ENCODE measurements around the gene COL15A1.
A peak's percentile ranks its signal among the peaks of the same experiment; 100 is the strongest.

The COL15A1 gene

GRCh38 chr9:99015448-99015847, 71.7 kb downstream of the COL15A1 start:
- no peak for DNase-seq (ENCODE audit: low read depth in 2 of 2)

- DNase-seq (ENCODE audit: low read depth in 2 of 2): no peak
Observed at GRCh38 chr9:99015890-99016289, 72.2 kb downstream of the COL15A1 start.

- no peak for DNase-seq (ENCODE audit: low read depth in 2 of 2)
Observed at GRCh38 chr9:99016681-99017387, 73.1 kb downstream of the COL15A1 start.

GRCh38 chr9:99018653-99019052, 74.9 kb downstream of the COL15A1 start:
- DNase-seq (ENCODE audit: low read depth in 2 of 2): no peak

- DNase-seq (ENCODE audit: low read depth in 2 of 2): peak; percentile 91 to 94
Observed at GRCh38 chr9:99019510-99020331, 76.0 kb downstream of the COL15A1 start.

GRCh38 chr9:99020786-99021436, 77.2 kb downstream of the COL15A1 start:
- DNase-seq (ENCODE audit: low read depth in 2 of 2): no peak

- DNase-seq (ENCODE audit: low read depth in 2 of 2): no peak
Observed at GRCh38 chr9:99021512-99021911, 77.8 kb downstream of the COL15A1 start.

- DNase-seq (ENCODE audit: low read depth in 2 of 2): no peak
Observed at GRCh38 chr9:99023231-99023630, 79.5 kb downstream of the COL15A1 start.

- no peak for DNase-seq (ENCODE audit: low read depth in 2 of 2)
Observed at GRCh38 chr9:99023831-99024230, 80.1 kb downstream of the COL15A1 start.

- DNase-seq (ENCODE audit: low read depth in 2 of 2): no peak
Observed at GRCh38 chr9:99024959-99025358, 81.3 kb downstream of the COL15A1 start.

- no peak for DNase-seq (ENCODE audit: low read depth in 2 of 2)
Observed at GRCh38 chr9:99025616-99026270, 82.0 kb downstream of the COL15A1 start.

GRCh38 chr9:99026271-99026955, 82.7 kb downstream of the COL15A1 start:
- DNase-seq (ENCODE audit: low read depth in 2 of 2): no peak

GRCh38 chr9:99026956-99027298, 83.2 kb downstream of the COL15A1 start:
- DNase-seq (ENCODE audit: low read depth in 2 of 2): no peak

- DNase-seq (ENCODE audit: low read depth in 2 of 2): no peak
Observed at GRCh38 chr9:99027443-99027842, 83.7 kb downstream of the COL15A1 start.

GRCh38 chr9:99029083-99029645, 85.5 kb downstream of the COL15A1 start:
- no peak for DNase-seq (ENCODE audit: low read depth in 2 of 2)

- DNase-seq (ENCODE audit: low read depth in 2 of 2): peak; percentile 98
Observed at GRCh38 chr9:99030092-99030511, 86.4 kb downstream of the COL15A1 start.

GRCh38 chr9:99030610-99031109, 87.0 kb downstream of the COL15A1 start:
- no peak for DNase-seq (ENCODE audit: low read depth in 2 of 2)

- no peak for DNase-seq (ENCODE audit: low read depth in 2 of 2)
Observed at GRCh38 chr9:99031319-99031718, 87.6 kb downstream of the COL15A1 start.

- no peak for DNase-seq (ENCODE audit: low read depth in 2 of 2)
Observed at GRCh38 chr9:99031994-99032393, 88.3 kb downstream of the COL15A1 start.

- DNase-seq (ENCODE audit: low read depth in 2 of 2): no peak
Observed at GRCh38 chr9:99034149-99034548, 90.4 kb downstream of the COL15A1 start.

- DNase-seq (ENCODE audit: low read depth in 2 of 2): no peak
Observed at GRCh38 chr9:99035313-99035712, 91.6 kb downstream of the COL15A1 start.

Data from fibroblast of skin of left biceps (primary cell).